Right lobe of liver (tissue), 6 donors: ENCODE data around the gene STAT4. TPM values are rescaled to one million over a fixed set of nuclear protein-coding genes. Genes with fewer than 3 reads are reported as not detected.
A peak's percentile ranks its signal among the peaks of the same experiment; 100 is the strongest.

Source experiments
- ATAC-seq, 4 donors: fragments of 200-7000 bp; cut with Tn5 transposase; one replicate each; pipeline ENCODE4 v1.9.1; 2020; ENCODE audit warnings: mild to moderate bottlenecking in 4 of 4, moderate library complexity in 4 of 4
- DNase-seq, 3 donors: peaks; one replicate each; pipeline ENCODE4 v3.0.0-alpha.2; 2020
- H3K27ac ChIP-seq, 3 donors: fragments of 200-600 bp; one replicate each; pipeline ENCODE4 v1.8.0; 2022
- H3K27me3 ChIP-seq, 2 donors: fragments of 200-600 bp; one replicate each; pipeline ENCODE4 v1.8.0; 2022
- H3K36me3 ChIP-seq, 4 donors: fragments of 200-600 bp; sonication (generic) in 1 of 4; one replicate each; pipeline versions ENCODE4 v1.5.1 to v1.8.0; 2017 to 2022; ENCODE audit warnings: control low read depth in 1 of 4
- H3K4me1 ChIP-seq, 4 donors: fragments of 200-600 bp; sonication (generic) in 1 of 4; one replicate each; pipeline versions ENCODE4 v1.5.1 to v1.8.0; 2017 to 2022; ENCODE audit warnings: control low read depth in 1 of 4
- H3K4me3 ChIP-seq, 3 donors: fragments of 200-600 bp; one replicate each; pipeline ENCODE4 v1.8.0; 2022
- H3K9me3 ChIP-seq, 4 donors: fragments of 200-600 bp; sonication (generic) in 1 of 4; one replicate each; pipeline versions ENCODE4 v1.5.1 to v1.8.0; 2017 to 2022; ENCODE audit warnings: control low read depth in 1 of 4
- POLR2A ChIP-seq: fragments of 450-650 bp; IDR thresholded peaks from one replicate; pipeline ENCODE4 v1.6.1; 2017; ENCODE audit warnings: antibody characterized with exemption, mild to moderate bottlenecking
- WGBS: methylation state at CpG from one replicate; pipeline ENCODE4 v1.1.6; 2018; ENCODE audit warnings: low coverage, low lambda C conversion rate; ENCODE audit not compliant: insufficient coverage; ENCODE audit errors: missing lambda C conversion rate; 5-methylcytosine and 5-hydroxymethylcytosine counted together
- intact Hi-C, 2 donors: fragments of 100-400 bp; cut with DNase I; formaldehyde crosslinking; loops; one replicate each; pipeline versions ENCODE4 v1.11.2 to v1.14.1; 2022
- total RNA-seq, 6 experiments: library from RNA; depleted of rRNA in 2 of 6; stranded (reverse); fragments of >200 nt in 2 of 6; fragmentation: NEBNext Ultra II Directional in 3 of 6; extraction: Animal tissue kit (Norgen Biotek cat#: 25700) in 3 of 6; gene quantifications; one replicate each; pipeline versions ENCODE4 v1.1.0 to v1.2.4, GENCODE V29; 2016 to 2023
- TF ChIP-seq, protein P1 (sequence below), 4 donors: fragments of 200-600 bp in 3 of 4; fragments of 450-650 bp in 1 of 4; IDR thresholded peaks; one replicate each; pipeline versions ENCODE4 v1.5.1 to v1.8.0; 2016 to 2022; ENCODE audit warnings: antibody characterized with exemption in 4 of 4, mild to moderate bottlenecking in 2 of 4
- donor health status: DM: no; HTN: yes; CAD: no.
- donor health status: DM: no; HTN: no; CAD: no.
- donor health status: DM: no; HTN: no; CAD: no.
- donor health status: DM: no; HTN: yes; CAD: no.
- donor health status: DM: no; HTN: yes; CAD: no.

STAT4 gene
- total RNA-seq, 6 experiments from 2014 or later: 0.90 to 6.1 (median 3.2) TPM

- no peaks in the 10 kb centered on the region for H3K27me3 ChIP-seq
- intact Hi-C loops: no loop called here
- ATAC-seq (peak in 2 of 4 donors; percentile 7 to 15), DNase-seq (no peak)
- peak overlapping the region in 1 of 3 donors; percentile 52 for H3K27ac ChIP-seq
- H3K9me3 ChIP-seq: no peaks in the 10 kb centered on the region
- WGBS: 48% methylated on average over 2 of the region's 2 CpGs
- peaks cover 0 to 63% (median 19%) of the 10 kb centered on the region in 4 donors for H3K4me1 ChIP-seq
- no peaks in the 10 kb centered on the region for H3K36me3 ChIP-seq
- TF ChIP-seq, protein P1, sequence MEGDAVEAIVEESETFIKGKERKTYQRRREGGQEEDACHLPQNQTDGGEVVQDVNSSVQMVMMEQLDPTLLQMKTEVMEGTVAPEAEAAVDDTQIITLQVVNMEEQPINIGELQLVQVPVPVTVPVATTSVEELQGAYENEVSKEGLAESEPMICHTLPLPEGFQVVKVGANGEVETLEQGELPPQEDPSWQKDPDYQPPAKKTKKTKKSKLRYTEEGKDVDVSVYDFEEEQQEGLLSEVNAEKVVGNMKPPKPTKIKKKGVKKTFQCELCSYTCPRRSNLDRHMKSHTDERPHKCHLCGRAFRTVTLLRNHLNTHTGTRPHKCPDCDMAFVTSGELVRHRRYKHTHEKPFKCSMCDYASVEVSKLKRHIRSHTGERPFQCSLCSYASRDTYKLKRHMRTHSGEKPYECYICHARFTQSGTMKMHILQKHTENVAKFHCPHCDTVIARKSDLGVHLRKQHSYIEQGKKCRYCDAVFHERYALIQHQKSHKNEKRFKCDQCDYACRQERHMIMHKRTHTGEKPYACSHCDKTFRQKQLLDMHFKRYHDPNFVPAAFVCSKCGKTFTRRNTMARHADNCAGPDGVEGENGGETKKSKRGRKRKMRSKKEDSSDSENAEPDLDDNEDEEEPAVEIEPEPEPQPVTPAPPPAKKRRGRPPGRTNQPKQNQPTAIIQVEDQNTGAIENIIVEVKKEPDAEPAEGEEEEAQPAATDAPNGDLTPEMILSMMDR (IDR thresholded peaks at IDR 0.05): no peak
- no peak for TF ChIP-seq POLR2A
- no peak overlapping the region for H3K4me3 ChIP-seq
These were observed 32.3 kb upstream of the STAT4 start for GRCh38 chr2:191183081-191183480.

DNA sequence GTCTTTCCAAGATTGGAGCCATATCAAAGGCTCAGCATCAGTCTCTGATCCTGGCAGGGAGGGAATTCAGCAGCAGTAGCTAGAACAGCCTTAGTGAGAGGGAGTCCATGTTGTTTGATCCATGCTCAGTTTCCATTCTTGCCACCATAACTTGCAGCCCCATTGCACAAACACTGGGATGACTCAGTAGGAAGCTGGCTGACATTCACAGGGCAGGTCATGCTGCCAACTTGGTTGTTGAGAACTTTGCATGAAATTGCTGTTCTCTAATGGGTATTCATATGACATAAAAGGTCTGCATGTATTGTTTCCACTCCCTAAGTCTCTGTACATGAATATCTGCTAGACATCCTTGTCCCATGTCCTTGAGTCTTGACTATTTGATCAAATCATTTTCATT, 29.9 kb upstream of the STAT4 start:
- Histone ChIP-seq H3K9me3 (no peaks in the 10 kb centered on the region), H3K36me3 (no peaks in the 10 kb centered on the region), H3K4me1 (peaks cover 0 to 74% (median 27%) of the 10 kb centered on the region in 4 donors), H3K27me3 (no peaks in the 10 kb centered on the region), H3K27ac (peak overlapping the region in 2 of 3 donors; percentile 9 to 41), H3K4me3 (no peak overlapping the region)
- TF ChIP-seq, protein P1 (IDR thresholded peaks at IDR 0.05): no peak
- no peak for TF ChIP-seq POLR2A
- peak in 1 of 3 donors; percentile 39 for DNase-seq
- ATAC-seq: peak in 2 of 4 donors; percentile 6 to 15
- intact Hi-C loops: no loop called here

- Histone ChIP-seq H3K27me3 (no peaks in the 10 kb centered on the region), H3K4me1 (peaks cover 0 to 71% (median 27%) of the 10 kb centered on the region in 4 donors), H3K27ac (peak overlapping the region in 2 of 3 donors; percentile 9 to 41), H3K9me3 (no peaks in the 10 kb centered on the region), H3K4me3 (no peak overlapping the region), H3K36me3 (no peaks in the 10 kb centered on the region)
- 83% methylated on average over 1 of the region's 2 CpGs for WGBS
- no peak for DNase-seq
- no peak for ATAC-seq
- intact Hi-C loops: no loop called here
- no peak for TF ChIP-seq POLR2A
- TF ChIP-seq, protein P1 (IDR thresholded peaks at IDR 0.05): no peak
These were observed 29.5 kb upstream of the STAT4 start for GRCh38 chr2:191180276-191180675.

- peaks cover 0 to 62% (median 24%) of the 10 kb centered on the region in 4 donors for H3K4me1 ChIP-seq
- TF ChIP-seq, protein P1 (IDR thresholded peaks at IDR 0.05): no peak
- TF ChIP-seq POLR2A: no peak
- DNase-seq (peak; percentile 45 to 66 (median 63)), ATAC-seq (peak; percentile 29 to 44 (median 38))
- intact Hi-C loops: loop anchor here in 1 of 2 donors (10.0 kb wide), 1 partner anchor 66 kb away; the partner anchor contains the start of gene MYO1B
- 27% methylated on average over 5 of the region's 8 CpGs for WGBS
- H3K27ac ChIP-seq: peak overlapping the region; percentile 62 to 91 (median 82)
- peak overlapping the region in 1 of 3 donors; percentile 20 for H3K4me3 ChIP-seq
- no peaks in the 10 kb centered on the region for H3K9me3 ChIP-seq
- no peaks in the 10 kb centered on the region for H3K36me3 ChIP-seq
- no peaks in the 10 kb centered on the region for H3K27me3 ChIP-seq
These were observed 28.2 kb upstream of the STAT4 start for GRCh38 chr2:191178806-191179514.
